Thoracic aorta (tissue), 2 donors: ENCODE data around the gene ZNF544. TPM values are rescaled to one million over a fixed set of nuclear protein-coding genes. Genes with fewer than 3 reads are reported as not detected.
A peak's percentile ranks its signal among the peaks of the same experiment; 100 is the strongest.
"Not testable (repeated sequence)": the region's sequence is repeated elsewhere in the genome, so short reads cannot be mapped to it uniquely, and the experiment has no call there.

Experiments used
- ATAC-seq: fragments of 150-250 bp; one replicate; pipeline ENCODE4 v1.8.0; 2017; ENCODE audit warnings: low read depth; ENCODE audit not compliant: insufficient number of reproducible peaks, low FRiP score
- DNase-seq: peaks from one replicate; pipeline ENCODE4 v3.0.0-alpha.2; 2020; ENCODE audit warnings: low spot score
- H3K27ac ChIP-seq, 2 donors: fragments of 200-600 bp; sonication (generic); 1 replicate in 1 of 2; 2 replicates in 1 of 2; pipeline ENCODE4 v1.5.1; 2016; ENCODE audit warnings: mild to moderate bottlenecking in 2 of 2, moderate library complexity in 2 of 2
- H3K27me3 ChIP-seq: fragments of 200-600 bp; sonication (generic); replicated peaks from 2 replicates; pipeline ENCODE4 v1.6.0; 2016; ENCODE audit warnings: mild to moderate bottlenecking; ENCODE audit not compliant: insufficient read depth
- H3K36me3 ChIP-seq: fragments of 200-600 bp; sonication (generic); one replicate; pipeline ENCODE4 v1.5.1; 2016
- H3K4me1 ChIP-seq, 2 donors: fragments of 200-600 bp; sonication (generic); 1 replicate in 1 of 2; 2 replicates in 1 of 2; pipeline versions ENCODE4 v1.5.1 to v1.6.0; 2016; ENCODE audit warnings: low read depth in 2 of 2, mild to moderate bottlenecking in 1 of 2; ENCODE audit not compliant: control insufficient read depth in 1 of 2
- H3K4me3 ChIP-seq: fragments of 200-600 bp; sonication (generic); 2 replicates; pipeline ENCODE4 v1.5.1; 2016; ENCODE audit warnings: mild to moderate bottlenecking
- H3K9me3 ChIP-seq: fragments of 200-600 bp; sonication (generic); 2 replicates; pipeline ENCODE4 v1.5.1; 2016
- total RNA-seq, 2 donors: library from RNA; depleted of rRNA; stranded (reverse); fragments of >200 nt; gene quantifications; one replicate each; pipeline versions ENCODE4 v1.1.0 to v1.2.3, GENCODE V29; 2016
- TF ChIP-seq, protein P1 (sequence below): fragments of 200-600 bp; sonication (generic); IDR thresholded peaks from one replicate; pipeline ENCODE4 v1.5.1; 2019; ENCODE audit warnings: antibody characterized with exemption

Gene ZNF544
- total RNA-seq, 2 donors from 2014 or later: 23.8 to 25.6 TPM

DNA sequence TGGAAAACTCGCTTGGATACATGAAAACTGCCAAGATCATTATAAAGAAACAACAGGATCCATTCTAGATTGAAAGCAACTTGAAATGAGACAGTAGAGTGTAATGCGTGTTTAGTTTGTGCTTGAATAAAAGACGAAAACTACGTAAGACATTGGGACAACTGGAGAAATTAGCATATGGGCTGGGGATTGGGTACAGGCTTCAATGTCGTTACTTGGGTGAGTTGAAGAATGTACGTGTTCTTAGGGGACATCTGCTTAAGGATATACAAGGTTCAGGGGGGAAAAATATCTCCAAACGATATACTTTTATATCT, 76.0 kb downstream of the ZNF544 start:
- Histone ChIP-seq H3K36me3 (peaks cover 27% of the 10 kb centered on the region), H3K4me1 (peaks cover 13 to 19% of the 10 kb centered on the region in 2 donors), H3K4me3 (peak overlapping the region; percentile 96), H3K9me3 (no peaks in the 10 kb centered on the region), H3K27me3 (no peaks in the 10 kb centered on the region), H3K27ac (peak overlapping the region; percentile 85 to 90)
- TF ChIP-seq, protein P1, sequence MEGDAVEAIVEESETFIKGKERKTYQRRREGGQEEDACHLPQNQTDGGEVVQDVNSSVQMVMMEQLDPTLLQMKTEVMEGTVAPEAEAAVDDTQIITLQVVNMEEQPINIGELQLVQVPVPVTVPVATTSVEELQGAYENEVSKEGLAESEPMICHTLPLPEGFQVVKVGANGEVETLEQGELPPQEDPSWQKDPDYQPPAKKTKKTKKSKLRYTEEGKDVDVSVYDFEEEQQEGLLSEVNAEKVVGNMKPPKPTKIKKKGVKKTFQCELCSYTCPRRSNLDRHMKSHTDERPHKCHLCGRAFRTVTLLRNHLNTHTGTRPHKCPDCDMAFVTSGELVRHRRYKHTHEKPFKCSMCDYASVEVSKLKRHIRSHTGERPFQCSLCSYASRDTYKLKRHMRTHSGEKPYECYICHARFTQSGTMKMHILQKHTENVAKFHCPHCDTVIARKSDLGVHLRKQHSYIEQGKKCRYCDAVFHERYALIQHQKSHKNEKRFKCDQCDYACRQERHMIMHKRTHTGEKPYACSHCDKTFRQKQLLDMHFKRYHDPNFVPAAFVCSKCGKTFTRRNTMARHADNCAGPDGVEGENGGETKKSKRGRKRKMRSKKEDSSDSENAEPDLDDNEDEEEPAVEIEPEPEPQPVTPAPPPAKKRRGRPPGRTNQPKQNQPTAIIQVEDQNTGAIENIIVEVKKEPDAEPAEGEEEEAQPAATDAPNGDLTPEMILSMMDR: no peak
- ATAC-seq (no peak), DNase-seq (no peak)

DNA sequence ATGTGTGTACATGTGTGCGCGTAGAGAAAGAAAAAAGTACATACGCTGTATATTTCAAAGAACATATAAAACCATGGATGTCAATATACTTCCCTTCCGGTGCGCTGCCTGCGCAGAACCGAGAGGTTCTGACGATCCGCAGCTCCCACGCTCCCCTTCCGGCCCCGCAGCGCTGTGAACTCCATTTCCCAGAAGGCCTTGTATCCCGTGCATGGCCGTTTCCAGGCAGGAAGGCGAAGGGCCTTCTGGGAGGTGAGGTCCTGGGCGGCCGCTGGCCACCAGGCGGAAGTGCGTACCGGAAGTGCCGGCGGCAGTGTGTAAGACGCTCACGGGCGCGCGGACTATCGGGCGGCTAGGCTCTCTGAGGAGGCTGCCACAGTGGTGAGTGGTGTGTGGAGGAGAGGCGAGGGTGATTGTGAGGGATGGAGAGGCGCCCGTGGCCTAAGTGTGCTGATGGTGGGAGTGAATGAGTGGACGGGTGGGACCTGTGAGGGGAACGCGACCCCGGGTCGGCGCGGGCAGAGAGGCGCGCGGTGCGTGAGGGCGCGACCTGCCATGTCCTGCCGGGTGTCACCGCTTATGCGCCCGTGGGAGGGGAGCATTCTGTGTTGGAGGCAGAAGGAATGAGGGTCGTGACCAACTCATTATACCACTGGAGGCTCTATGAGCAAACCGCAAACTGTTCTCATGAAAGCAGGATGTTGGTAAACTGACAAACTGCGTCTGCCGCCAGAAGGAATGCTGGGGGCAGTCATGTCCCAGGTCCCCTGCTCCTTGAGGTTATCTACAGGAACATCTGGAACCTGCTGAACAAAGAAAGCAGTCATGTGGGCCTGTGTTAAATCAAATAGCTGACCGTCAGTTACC, 76.6 kb downstream of the ZNF544 start, which contains the start of gene ERVK3-1:
Gene ERVK3-1 (plus strand): TSS at position 313 of the 867 bp plus-strand sequence. CDS start 6,792 bp downstream, outside the sequence.
- Histone ChIP-seq H3K4me1 (peaks cover 13 to 19% of the 10 kb centered on the region in 2 donors), H3K27me3 (no peaks in the 10 kb centered on the region), H3K36me3 (peaks cover 23% of the 10 kb centered on the region), H3K27ac (peak within 1 kb of the TSS; percentile 85 to 90), H3K4me3 (peak within 1 kb of the TSS; percentile 96), H3K9me3 (no peaks in the 10 kb centered on the region)
- TF ChIP-seq, protein P1: no peak
- ATAC-seq: peak; percentile 93
- DNase-seq: peak; percentile 90

DNA sequence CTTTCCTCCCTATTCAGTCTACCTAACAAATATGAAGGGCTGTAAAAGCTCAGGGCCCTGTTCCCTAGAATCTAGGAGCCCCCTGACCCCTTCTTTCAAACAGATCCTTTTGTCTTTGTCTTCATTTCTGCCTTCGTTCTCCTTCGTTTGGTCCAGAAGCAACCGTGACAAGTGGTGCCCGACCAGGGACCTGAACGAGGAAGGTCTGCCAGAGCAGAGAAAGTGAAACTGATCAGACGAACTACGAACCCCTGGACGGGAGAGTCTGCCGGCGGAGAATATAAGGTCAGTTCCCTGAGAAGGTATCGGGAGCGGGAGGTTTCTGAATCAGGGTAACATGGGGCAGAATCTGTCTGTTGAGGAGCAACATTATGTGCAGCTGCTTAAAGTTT, 77.2 kb downstream of the ZNF544 start:
- Histone ChIP-seq H3K9me3 (no peaks in the 10 kb centered on the region), H3K27me3 (no peaks in the 10 kb centered on the region), H3K4me3 (peak overlapping the region; percentile 96), H3K36me3 (peaks cover 17% of the 10 kb centered on the region), H3K27ac (peak overlapping the region; percentile 85 to 90), H3K4me1 (peaks cover 13 to 19% of the 10 kb centered on the region in 2 donors)
- ATAC-seq (no peak), DNase-seq (no peak)
- TF ChIP-seq, protein P1: no peak

DNA sequence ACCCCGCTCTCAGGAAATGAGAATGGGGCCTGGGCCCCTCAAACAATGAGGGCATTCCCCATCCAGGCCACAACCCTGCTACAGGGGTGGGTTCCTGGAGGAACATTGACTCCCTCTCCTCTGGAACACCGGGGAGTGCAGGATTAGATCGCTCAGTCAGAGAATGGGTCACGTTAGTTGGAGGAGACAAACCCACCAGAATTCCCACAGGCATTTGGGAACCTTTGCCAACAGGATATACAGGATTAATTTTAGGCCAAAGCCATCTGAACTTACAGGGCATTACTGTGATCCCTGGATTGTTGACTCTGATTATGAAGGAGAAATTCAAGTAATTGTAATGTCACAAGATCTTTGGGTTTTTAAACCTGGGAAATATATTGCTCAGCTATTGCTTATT, 79.0 kb downstream of the ZNF544 start:
- Histone ChIP-seq H3K27ac (no peak overlapping the region), H3K4me3 (no peak overlapping the region), H3K36me3 (peaks cover 26% of the 10 kb centered on the region), H3K4me1 (peaks cover 13 to 19% of the 10 kb centered on the region in 2 donors), H3K9me3 (no peaks in the 10 kb centered on the region), H3K27me3 (no peaks in the 10 kb centered on the region)
- DNase-seq: no peak
- ATAC-seq: no peak
- TF ChIP-seq, protein P1: no peak

DNA sequence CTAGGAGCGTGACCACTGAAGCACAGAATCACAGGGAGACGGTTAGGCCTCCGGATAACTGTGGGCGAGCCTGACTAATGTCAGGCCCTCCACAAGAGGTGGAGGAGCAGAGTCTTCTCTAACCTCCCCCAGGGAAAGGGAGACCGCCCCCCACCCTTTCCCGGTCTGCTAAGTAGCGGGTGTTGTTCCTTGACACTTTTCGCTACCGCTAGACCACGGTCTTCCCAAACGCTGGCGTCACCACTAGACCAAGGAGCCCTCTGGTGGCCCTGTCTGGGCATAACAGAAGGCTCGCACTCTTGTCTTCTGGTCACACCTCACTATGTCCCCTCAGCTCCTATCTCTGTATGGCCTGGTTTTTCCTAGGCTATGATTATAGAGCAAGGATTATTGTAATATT, 82.0 kb downstream of the ZNF544 start:
- ATAC-seq, H3K27ac ChIP-seq, H3K9me3 ChIP-seq, H3K27me3 ChIP-seq, DNase-seq, H3K4me3 ChIP-seq: not testable (repeated sequence)
- Histone ChIP-seq H3K4me1 (peaks cover 8 to 12% of the 10 kb centered on the region in 2 donors), H3K36me3 (peaks cover 47% of the 10 kb centered on the region)
- TF ChIP-seq, protein P1: peak; percentile 44
